ENCODE measurements around the gene PRKCB. TPM values are rescaled to one million over a fixed set of nuclear protein-coding genes. Genes with fewer than 3 reads are reported as not detected.

PRKCB gene
- total RNA-seq, 4 donors from 2014 or later, result 7.4 to 21.6 (median 12.9) TPM

GRCh38 chr16:24188021-24188542 lies 352.3 kb downstream of the PRKCB start:
- 39 to 44% methylated on average over 9 of the region's 9 CpGs for whole genome bisulfite sequencing, 2 donors
- no peak for TF ChIP-seq POLR2A (IDR thresholded peaks at IDR 0.05)
- TF ChIP-seq CTCF (IDR thresholded peaks at IDR 0.05), result no peak
- H3K4me3 ChIP-seq (ENCODE audit: low read depth, poor library complexity, severe bottlenecking), result no peak overlapping the region
- no peak for DNase-seq (ENCODE audit: low spot score in 2 of 2)
- intact Hi-C loops (cut with DNase I; ENCODE audit: low total_unique reads), result no loop called here

- TF ChIP-seq CTCF (IDR thresholded peaks at IDR 0.05) (no peak), POLR2A (IDR thresholded peaks at IDR 0.05) (no peak)
- intact Hi-C loops (cut with DNase I; ENCODE audit: low total_unique reads), result no loop called here
- 57 to 70% methylated on average over 6 of the region's 6 CpGs for WGBS, 2 donors
These were observed 353.1 kb downstream of the PRKCB start for GRCh38 chr16:24188751-24189318.

GRCh38 chr16:24189941-24190340 lies 354.2 kb downstream of the PRKCB start:
- H3K4me3 ChIP-seq (ENCODE audit: low read depth, poor library complexity, severe bottlenecking), result no peak overlapping the region
- 59 to 75% methylated on average over 3 of the region's 3 CpGs for WGBS, 2 donors
- TF ChIP-seq CTCF (IDR thresholded peaks at IDR 0.05) (no peak), POLR2A (IDR thresholded peaks at IDR 0.05) (no peak)
- intact Hi-C loops (cut with DNase I; ENCODE audit: low total_unique reads), result no loop called here
- DNase-seq (ENCODE audit: low spot score in 2 of 2), result no peak

More at GRCh38 chr16:24188751-24189318, 353.1 kb downstream of the PRKCB start:
- DNase-seq (ENCODE audit: low spot score in 2 of 2), result no peak
- H3K4me3 ChIP-seq (ENCODE audit: low read depth, poor library complexity, severe bottlenecking), result no peak overlapping the region

- TF ChIP-seq CTCF (IDR thresholded peaks at IDR 0.05) (no peak), POLR2A (IDR thresholded peaks at IDR 0.05) (no peak)
- no peak for DNase-seq (ENCODE audit: low spot score in 2 of 2)
- intact Hi-C loops (cut with DNase I; ENCODE audit: low total_unique reads), result no loop called here
- 63 to 67% methylated on average over 7 of the region's 7 CpGs for WGBS, 2 donors
- no peak overlapping the region for H3K4me3 ChIP-seq (ENCODE audit: low read depth, poor library complexity, severe bottlenecking)
These were observed 356.2 kb downstream of the PRKCB start for GRCh38 chr16:24191876-24192402.

GRCh38 chr16:24195221-24195620 lies 359.4 kb downstream of the PRKCB start:
- intact Hi-C loops (cut with DNase I; ENCODE audit: low total_unique reads), result no loop called here
- no peak for TF ChIP-seq CTCF (IDR thresholded peaks at IDR 0.05)
- TF ChIP-seq POLR2A (IDR thresholded peaks at IDR 0.05), result no peak
- no peak overlapping the region for H3K4me3 ChIP-seq (ENCODE audit: low read depth, poor library complexity, severe bottlenecking)
- no peak for DNase-seq (ENCODE audit: low spot score in 2 of 2)
- 40 to 48% methylated on average over 2 of the region's 2 CpGs for WGBS, 2 donors
